ENCODE measurements around the gene CDH6. TPM values are rescaled to one million over a fixed set of nuclear protein-coding genes. Genes with fewer than 3 reads are reported as not detected.

CDH6 gene
- total and polyA plus RNA-seq, 2 donors (not counting 1 experiment from before 2014, with no cell fraction given): not detected

DNA sequence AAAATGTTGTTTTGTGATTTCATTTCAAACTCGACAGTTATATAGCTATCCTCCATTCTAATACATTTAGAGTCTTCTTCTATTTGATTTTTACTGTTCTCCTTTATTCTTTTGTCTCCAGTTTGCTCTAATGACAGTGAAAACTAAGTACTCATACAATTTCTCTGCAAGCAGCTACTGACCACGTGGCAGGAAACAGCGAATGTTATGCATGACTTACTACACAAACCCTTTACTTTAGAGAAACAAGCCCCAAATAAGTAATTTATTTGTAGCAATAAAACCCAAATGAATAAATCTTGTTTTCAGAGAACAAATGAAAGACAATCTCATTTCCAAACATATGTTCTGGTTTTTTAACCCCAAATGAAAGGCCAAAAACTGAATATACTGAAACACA, 41.9 kb downstream of the CDH6 start:
- Histone ChIP-seq H3K9ac (ENCODE audit: low read length) (no peak overlapping the region), H3K4me2 (replicated peaks; ENCODE audit: low read depth, low read length, poor library complexity, severe bottlenecking) (no peak overlapping the region), H3K36me3 (replicated peaks in 1 of 2; ENCODE audit: control extremely low read depth in 1 of 2, control insufficient read depth in 1 of 2, extremely low read depth in 1 of 2, insufficient read depth in 2 of 2, low read length in 1 of 2) (no peaks in the 10 kb centered on the region), H2AFZ (ENCODE audit: insufficient read depth, low read depth, low read length, poor library complexity, severe bottlenecking) (no peak overlapping the region), H3K9me3 (ENCODE audit: control extremely low read depth in 1 of 3, control insufficient read depth in 2 of 3, insufficient read depth in 1 of 3, low read length in 2 of 3) (no peaks in the 10 kb centered on the region), H4K20me1 (ENCODE audit: control insufficient read depth, insufficient read depth, low read length, poor library complexity, severe bottlenecking) (no peaks in the 10 kb centered on the region), H3K27me3 (replicated peaks in 1 of 4; ENCODE audit: control extremely low read depth in 1 of 4, control insufficient read depth in 3 of 4, insufficient read depth in 4 of 4, low read length in 3 of 4) (no peaks in the 10 kb centered on the region), H3K27ac (ENCODE audit: low read length in 2 of 2) (no peak overlapping the region), H3K4me3 (ENCODE audit: control extremely low read depth in 1 of 5, extremely low read depth in 1 of 5, insufficient read depth in 1 of 5, low read depth in 2 of 5, low read length in 4 of 5) (no peak overlapping the region), H3K79me2 (ENCODE audit: control insufficient read depth, insufficient read depth, low read length) (no peaks in the 10 kb centered on the region), H3K4me1 (ENCODE audit: control insufficient read depth in 2 of 2, insufficient read depth in 2 of 2, low read length in 2 of 2) (no peaks in the 10 kb centered on the region)
- intact Hi-C loops (cut with micrococcal nuclease): no loop called here
- TF ChIP-seq EZH2 (IDR thresholded peaks at IDR 0.05; ENCODE audit: borderline replicate concordance, insufficient read depth, low read depth, low read length, poor library complexity, severe bottlenecking) (no peak), CTCF (IDR thresholded peaks at IDR 0.05) (no peak)
- ATAC-seq (ENCODE audit: low read depth) (no peak), DNase-seq (no peak)
- H3K27me3 Mint-ChIP-seq: no peaks in the 10 kb centered on the region
- WGBS (ENCODE audit: insufficient coverage): no CpG with 5 or more reads among the region's 3 CpGs
- ChIA-PET CTCF (no interaction called here), POLR2A (no interaction called here)
- no peaks in the 10 kb centered on the region for H3K4me1 Mint-ChIP-seq
- H3K27ac Mint-ChIP-seq: no peak overlapping the region
- no peak overlapping the region for H3K4me3 Mint-ChIP-seq
- H3K9me3 Mint-ChIP-seq (ENCODE audit: insufficient read depth): no peaks in the 10 kb centered on the region

- no CpG with 5 or more reads among the region's 6 CpGs for WGBS (ENCODE audit: insufficient coverage)
- no peaks in the 10 kb centered on the region for H4K20me1 ChIP-seq (ENCODE audit: control insufficient read depth, insufficient read depth, low read length, poor library complexity, severe bottlenecking)
- no peak for TF ChIP-seq EZH2 (IDR thresholded peaks at IDR 0.05; ENCODE audit: borderline replicate concordance, insufficient read depth, low read depth, low read length, poor library complexity, severe bottlenecking)
- TF ChIP-seq CTCF (IDR thresholded peaks at IDR 0.05): no peak
- H3K4me1 ChIP-seq (ENCODE audit: control insufficient read depth in 2 of 2, insufficient read depth in 2 of 2, low read length in 2 of 2): no peaks in the 10 kb centered on the region
- H3K27me3 ChIP-seq (replicated peaks in 1 of 4; ENCODE audit: control extremely low read depth in 1 of 4, control insufficient read depth in 3 of 4, insufficient read depth in 4 of 4, low read length in 3 of 4): no peaks in the 10 kb centered on the region
- no peaks in the 10 kb centered on the region for H3K36me3 ChIP-seq (replicated peaks in 1 of 2; ENCODE audit: control extremely low read depth in 1 of 2, control insufficient read depth in 1 of 2, extremely low read depth in 1 of 2, insufficient read depth in 2 of 2, low read length in 1 of 2)
- Mint-ChIP-seq H3K4me1 (no peaks in the 10 kb centered on the region), H3K27me3 (no peaks in the 10 kb centered on the region), H3K27ac (no peak overlapping the region), H3K4me3 (no peak overlapping the region), H3K9me3 (ENCODE audit: insufficient read depth) (no peaks in the 10 kb centered on the region)
- ATAC-seq (ENCODE audit: low read depth): no peak
- no peak overlapping the region for H2AFZ ChIP-seq (ENCODE audit: insufficient read depth, low read depth, low read length, poor library complexity, severe bottlenecking)
- H3K4me2 ChIP-seq (replicated peaks; ENCODE audit: low read depth, low read length, poor library complexity, severe bottlenecking): no peak overlapping the region
- POLR2A ChIA-PET: no interaction called here
- no peak for DNase-seq
- H3K9me3 ChIP-seq (ENCODE audit: control extremely low read depth in 1 of 3, control insufficient read depth in 2 of 3, insufficient read depth in 1 of 3, low read length in 2 of 3): no peaks in the 10 kb centered on the region
- H3K79me2 ChIP-seq (ENCODE audit: control insufficient read depth, insufficient read depth, low read length): no peaks in the 10 kb centered on the region
- CTCF ChIA-PET: no interaction called here
- H3K27ac ChIP-seq (ENCODE audit: low read length in 2 of 2): no peak overlapping the region
- intact Hi-C loops (cut with micrococcal nuclease): no loop called here
- H3K9ac ChIP-seq (ENCODE audit: low read length): no peak overlapping the region
- no peak overlapping the region for H3K4me3 ChIP-seq (ENCODE audit: control extremely low read depth in 1 of 5, extremely low read depth in 1 of 5, insufficient read depth in 1 of 5, low read depth in 2 of 5, low read length in 4 of 5)
These were observed 42.9 kb downstream of the CDH6 start for GRCh38 chr5:31236339-31236738.

All from B cell (primary cell).